GM21423 (cell line): ENCODE results near the gene GLCE.

Source experiments
- ATAC-seq: cut with Tn5 transposase; IDR thresholded peaks from one replicate; pipeline ENCODE4 v1.9.1; 2021; ENCODE audit warnings: mild to moderate bottlenecking, moderate library complexity; ENCODE audit not compliant: unreplicated experiment

GLCE gene

DNA sequence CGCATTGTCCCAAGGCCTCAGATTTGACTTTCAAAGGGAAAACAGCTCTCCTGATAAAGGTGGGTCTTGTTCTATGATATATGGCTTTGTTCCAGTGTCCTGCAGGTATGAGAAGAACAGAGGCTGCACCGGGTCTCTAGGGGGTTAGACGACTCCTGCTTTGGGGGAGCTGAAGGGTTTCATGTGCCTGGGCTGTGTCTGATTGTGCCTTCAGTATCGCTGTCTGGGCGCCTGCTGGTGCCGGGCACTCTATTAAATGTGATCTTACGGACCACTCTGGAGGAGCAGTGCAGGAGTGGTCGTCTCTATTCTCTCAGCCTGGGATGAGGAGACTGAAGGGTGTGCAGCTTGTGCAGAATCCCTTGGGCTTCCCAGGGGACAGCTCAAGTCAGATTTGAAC is 154.3 kb downstream of the GLCE start:
- no peak for ATAC-seq

GRCh38 chr15:69315402-69316110 is 155.1 kb downstream of the GLCE start:
- no peak for ATAC-seq

GRCh38 chr15:69316291-69316690 is 155.9 kb downstream of the GLCE start:
- ATAC-seq = no peak

- no peak for ATAC-seq
These were observed 157.0 kb downstream of the GLCE start for GRCh38 chr15:69317392-69317841.

DNA sequence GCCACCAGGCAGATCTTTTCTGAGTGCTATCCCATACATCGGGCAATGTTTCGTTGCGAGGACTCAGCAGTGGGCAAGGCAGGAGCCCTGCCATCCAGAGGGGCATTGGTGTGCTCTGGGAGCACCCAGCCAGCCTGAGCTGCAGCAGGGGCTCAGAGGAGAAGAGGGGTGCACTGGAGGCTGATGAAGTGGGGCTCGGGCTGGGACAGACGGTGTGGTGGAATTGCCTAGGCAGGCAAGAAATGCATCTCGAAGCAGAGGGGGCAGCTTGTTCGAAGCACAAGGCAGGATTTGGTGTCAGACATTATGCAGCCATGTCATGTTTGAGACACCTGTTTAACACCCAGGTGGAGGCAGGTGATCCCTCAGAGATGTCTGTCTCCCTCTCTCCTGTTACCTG is 157.6 kb downstream of the GLCE start:
- no peak for ATAC-seq

DNA sequence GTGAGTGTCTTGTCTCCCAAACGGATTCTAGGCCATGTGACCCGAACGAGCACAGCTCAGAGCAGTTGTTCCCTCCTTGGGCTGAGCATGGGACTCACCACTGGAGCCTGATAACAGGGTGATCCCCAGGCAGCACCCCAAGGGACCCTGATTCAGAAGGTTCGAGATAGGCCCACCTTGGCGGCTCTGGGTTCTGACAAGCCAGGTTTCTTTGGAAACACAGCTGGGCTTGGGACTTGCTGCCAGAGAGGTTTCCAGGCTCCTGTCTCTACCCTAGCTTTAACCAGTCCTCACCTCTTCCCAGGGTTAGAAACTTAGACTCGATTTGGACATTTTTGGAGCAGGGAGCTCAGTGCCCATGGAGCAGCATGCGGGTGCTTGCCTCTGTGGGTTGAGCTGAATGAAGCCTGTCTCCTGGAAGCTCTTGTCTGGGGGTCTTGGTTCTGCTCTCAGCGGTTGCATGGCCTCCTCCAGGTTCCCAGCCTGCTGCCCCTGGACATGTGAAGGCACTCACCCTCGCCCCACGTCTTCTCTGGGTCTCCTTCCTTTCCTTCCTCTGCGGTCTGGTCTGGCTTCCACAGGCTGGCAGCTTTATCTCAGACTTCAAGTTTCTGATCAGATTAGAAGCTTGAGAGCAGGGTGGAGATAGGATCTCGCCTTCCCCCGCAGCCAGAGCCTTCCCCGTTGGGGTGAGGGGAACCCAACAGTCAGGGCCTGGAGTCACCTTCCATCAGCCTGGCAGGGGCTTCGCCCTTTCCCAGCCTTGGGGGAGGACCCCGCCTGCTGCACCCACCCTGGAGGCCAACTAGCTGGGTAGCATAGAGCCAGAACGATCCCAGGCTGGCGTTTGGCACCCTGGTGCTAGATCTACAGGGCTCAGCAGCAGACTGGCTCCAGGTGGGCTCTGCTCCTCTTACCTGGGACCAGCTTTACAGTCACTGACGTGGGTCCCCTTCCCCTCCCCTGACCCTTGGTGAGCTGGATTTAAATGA is 159.2 kb downstream of the GLCE start:
- no peak for ATAC-seq

DNA sequence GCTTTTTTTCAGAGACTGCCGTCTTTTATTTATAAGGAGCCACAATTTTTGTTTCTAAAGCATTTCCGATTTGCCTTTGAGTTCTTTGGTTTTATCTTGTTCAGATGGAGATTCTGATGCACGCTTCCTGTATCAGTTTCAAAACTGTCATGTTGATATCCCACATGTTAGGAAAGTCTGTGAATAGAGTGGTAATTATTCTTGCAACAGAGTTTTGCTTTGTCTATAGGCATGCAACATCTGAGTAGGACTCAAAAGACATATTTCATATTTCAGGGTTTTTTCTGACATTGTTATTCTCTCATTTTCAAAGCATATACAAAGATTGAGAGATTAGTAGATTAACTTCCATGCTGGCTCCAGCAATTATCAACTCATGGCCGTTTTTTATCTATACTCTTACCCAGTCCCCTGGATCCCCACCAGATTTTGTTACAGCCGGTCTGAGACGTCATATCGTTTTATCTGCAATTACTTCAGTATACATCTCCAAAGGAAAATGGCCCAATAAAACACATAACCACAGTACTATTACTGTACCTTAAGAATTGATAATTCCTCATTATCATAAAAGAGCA is 160.6 kb downstream of the GLCE start:
- ATAC-seq = no peak
